Measurements from ENCODE around the gene ZNF563. TPM values are rescaled to one million over a fixed set of nuclear protein-coding genes. Genes with fewer than 3 reads are reported as not detected.
"Not testable (repeated sequence)": the region's sequence is repeated elsewhere in the genome, so short reads cannot be mapped to it uniquely, and the experiment has no call there.

Gene ZNF563
- total RNA-seq, 2 experiments from 2014 or later: 4.5 to 5.1 TPM

DNA sequence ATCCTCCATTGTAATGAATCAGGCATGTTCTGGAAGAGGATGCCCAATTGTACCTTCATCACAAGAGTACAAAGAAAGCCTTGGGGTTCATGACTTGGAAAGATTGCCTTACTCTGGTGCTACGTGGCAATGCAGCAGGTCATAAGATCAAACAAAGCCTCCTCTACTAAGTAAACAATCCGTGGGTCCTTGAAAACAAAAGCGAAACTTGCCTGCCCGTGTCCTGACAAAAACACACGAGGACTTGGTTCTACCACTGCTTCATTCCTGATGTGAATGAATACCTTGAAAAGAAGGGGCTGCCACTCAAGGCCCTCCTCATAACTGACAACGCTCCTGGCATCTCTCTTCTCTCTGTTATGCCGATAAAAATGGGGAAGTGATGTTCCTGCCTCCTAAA is 18.9 kb downstream of the ZNF563 start:
- H3K27me3 ChIP-seq (ENCODE audit: control insufficient read depth in 1 of 2, insufficient read depth in 2 of 2, low read length in 2 of 2): no peaks in the 10 kb centered on the region
- Mint-ChIP-seq H3K4me3 (no peak overlapping the region), H3K27ac (no peak overlapping the region), H3K27me3 (no peaks in the 10 kb centered on the region), H3K36me3 (ENCODE audit: low read depth) (peaks cover 50% of the 10 kb centered on the region), H3K4me1 (ENCODE audit: low read depth) (peaks cover 5% of the 10 kb centered on the region), H3K9me3 (peaks cover 12% of the 10 kb centered on the region)
- CTCF ChIA-PET: interaction anchor here (0.9 kb wide), 1 partner anchor 181 kb away, joined by 3 read pairs; no protein-coding TSS in a partner anchor
- POLR2A ChIA-PET: no interaction called here
- H3K4me3 ChIP-seq (ENCODE audit: low read length): no peak overlapping the region
- DNase-seq: peak in 1 of 14 experiments; percentile 21
- ATAC-seq (ENCODE audit: poor library complexity): no peak
- intact Hi-C loops (cut with DNase I, micrococcal nuclease): no loop called here
- no peak overlapping the region for H3K27ac ChIP-seq (ENCODE audit: low read depth in 1 of 2, low read length in 2 of 2)
- no peaks in the 10 kb centered on the region for H3K4me1 ChIP-seq (ENCODE audit: insufficient read depth, low read length)
- peaks cover 17% of the 10 kb centered on the region for H3K36me3 ChIP-seq (ENCODE audit: insufficient read depth, low read length)
- peaks cover 18 to 22% of the 10 kb centered on the region in 2 experiments for H3K9me3 ChIP-seq (ENCODE audit: control insufficient read depth in 1 of 2, insufficient read depth in 1 of 2, low read length in 2 of 2)
- TF ChIP-seq CTCF (IDR thresholded peaks at IDR 0.05): no peak

GRCh38 chr19:12308891-12309290 is 24.5 kb downstream of the ZNF563 start:
- H3K36me3 ChIP-seq (ENCODE audit: insufficient read depth, low read length); ATAC-seq (ENCODE audit: poor library complexity); DNase-seq; H3K9me3 Mint-ChIP-seq; H3K27me3 Mint-ChIP-seq; H3K27ac Mint-ChIP-seq; H3K4me3 Mint-ChIP-seq; H3K4me1 Mint-ChIP-seq (ENCODE audit: low read depth); H3K9me3 ChIP-seq (ENCODE audit: control insufficient read depth in 1 of 2, insufficient read depth in 1 of 2, low read length in 2 of 2); H3K4me3 ChIP-seq (ENCODE audit: low read length); H3K4me1 ChIP-seq (ENCODE audit: insufficient read depth, low read length); H3K27me3 ChIP-seq (ENCODE audit: control insufficient read depth in 1 of 2, insufficient read depth in 2 of 2, low read length in 2 of 2); POLR2A ChIA-PET; intact Hi-C loops (cut with DNase I, micrococcal nuclease); H3K27ac ChIP-seq (ENCODE audit: low read depth in 1 of 2, low read length in 2 of 2); CTCF ChIA-PET: not testable (repeated sequence)
- peaks cover 14% of the 10 kb centered on the region for H3K36me3 Mint-ChIP-seq (ENCODE audit: low read depth)

DNA sequence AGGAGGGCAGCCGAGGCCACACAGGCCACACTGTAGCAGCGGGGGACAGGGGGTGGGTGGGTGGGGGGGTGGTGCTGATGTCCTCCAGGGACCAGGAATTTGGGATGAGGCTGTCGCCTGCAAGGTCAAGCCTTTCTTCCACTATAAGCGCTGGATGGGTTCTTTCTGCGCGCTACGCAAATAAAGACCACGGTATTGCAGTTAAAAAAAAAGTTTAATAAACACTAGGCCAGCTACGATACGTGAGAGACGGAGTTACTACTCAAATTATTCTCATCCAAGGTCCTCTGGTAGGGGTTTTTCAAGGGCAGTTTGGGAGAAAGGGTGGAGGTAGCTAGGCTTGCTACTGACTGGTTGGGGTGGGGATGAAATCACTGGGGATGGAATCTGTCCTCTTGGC is 38.2 kb downstream of the ZNF563 start:
- ChIA-PET POLR2A (interaction anchor here (0.7 to 4.9 kb wide), 9 partner anchors 17 to 371 kb away, joined by 3 to 64 read pairs (median 4); partner anchors contain the start of genes ZNF136, ZNF442, ZNF563 and ZNF564), CTCF (no interaction called here)
- Mint-ChIP-seq H3K4me3 (peak overlapping the region; percentile 93), H3K27me3 (no peaks in the 10 kb centered on the region), H3K9me3 (no peaks in the 10 kb centered on the region), H3K27ac (peak overlapping the region; percentile 99), H3K4me1 (ENCODE audit: low read depth) (peaks cover 35% of the 10 kb centered on the region), H3K36me3 (ENCODE audit: low read depth) (peaks cover 33% of the 10 kb centered on the region)
- Histone ChIP-seq H3K27ac (ENCODE audit: low read depth in 1 of 2, low read length in 2 of 2) (peak overlapping the region; percentile 78 to 92), H3K9me3 (ENCODE audit: control insufficient read depth in 1 of 2, insufficient read depth in 1 of 2, low read length in 2 of 2) (no peaks in the 10 kb centered on the region), H3K27me3 (ENCODE audit: control insufficient read depth in 1 of 2, insufficient read depth in 2 of 2, low read length in 2 of 2) (no peaks in the 10 kb centered on the region), H3K4me1 (ENCODE audit: insufficient read depth, low read length) (peaks cover 39% of the 10 kb centered on the region), H3K36me3 (ENCODE audit: insufficient read depth, low read length) (peaks cover 3% of the 10 kb centered on the region), H3K4me3 (ENCODE audit: low read length) (peak overlapping the region; percentile 96)
- intact Hi-C loops (cut with DNase I, micrococcal nuclease): loop anchor here (2.0 to 10.0 kb wide), 3 partner anchors 90 to 146 kb away; partner anchors contain the start of genes ZNF136 (in 1 of the 2) and ZNF443 (in 1 of the 2)
- no peak for DNase-seq
- TF ChIP-seq CTCF (IDR thresholded peaks at IDR 0.05): no peak
- ATAC-seq (ENCODE audit: poor library complexity): no peak
